HepG2 (cell line): ENCODE data around the gene PXT1. TPM values are rescaled to one million over a fixed set of nuclear protein-coding genes. Genes with fewer than 3 reads are reported as not detected.

ENCODE experiments used
- DRAP1 ChIP-seq: IDR thresholded peaks from 2 replicates; pipeline ENCODE4 v1.6.1; 2016; ENCODE audit warnings: missing genetic modification reagents, missing compliant biosample characterization
- EP300 ChIP-seq, 3 experiments: sonication (generic) in 1 of 3; formaldehyde crosslinking in 1 of 3; IDR thresholded peaks; 2 replicates each; pipeline versions ENCODE4 v1.5.1 to v1.6.1; 2011 to 2020; ENCODE audit warnings: low read depth in 2 of 3, low read length in 2 of 3, borderline replicate concordance in 1 of 3, improper control_type of control experiment in 1 of 3, mild to moderate bottlenecking in 1 of 3, missing genetic modification reagents in 1 of 3, moderate library complexity in 1 of 3
- KLF13 ChIP-seq: sonication (generic); formaldehyde crosslinking; IDR thresholded peaks from 2 replicates; pipeline ENCODE4 v1.4.0; 2020; ENCODE audit warnings: mild to moderate bottlenecking, missing genetic modification reagents
- PCBP1 ChIP-seq: fragments of 200-400 bp; formaldehyde crosslinking; IDR thresholded peaks from 2 replicates; pipeline ENCODE4 v1.6.1; 2017; ENCODE audit warnings: mild to moderate bottlenecking, low read depth, low read length, borderline replicate concordance
- POGK ChIP-seq: sonication (generic); formaldehyde crosslinking; conservative IDR thresholded peaks from 2 replicates; pipeline ENCODE4 v1.8.0; 2022; ENCODE audit warnings: mild to moderate bottlenecking, moderate library complexity, missing genetic modification reagents
- PRPF4 ChIP-seq: fragments of 200-400 bp; formaldehyde crosslinking; IDR thresholded peaks from 2 replicates; pipeline ENCODE4 v1.6.1; 2016; ENCODE audit warnings: low read length, low read depth; ENCODE audit not compliant: poor library complexity, severe bottlenecking
- SAFB2 ChIP-seq: sonication (generic); formaldehyde crosslinking; IDR thresholded peaks from 2 replicates; pipeline ENCODE4 v1.5.1; 2020; ENCODE audit warnings: missing genetic modification reagents, low read depth, mild to moderate bottlenecking, borderline replicate concordance
- SMAD1 ChIP-seq: sonication (generic); formaldehyde crosslinking; IDR thresholded peaks from 2 replicates; pipeline ENCODE4 v1.4.0; 2020; ENCODE audit warnings: missing genetic modification reagents, low read depth, mild to moderate bottlenecking, borderline replicate concordance
- SNAPC5 ChIP-seq: sonication (generic); formaldehyde crosslinking; IDR thresholded peaks from 2 replicates; pipeline ENCODE4 v1.8.1; 2023; ENCODE audit warnings: mild to moderate bottlenecking, missing genetic modification reagents, borderline replicate concordance
- TSC22D2 ChIP-seq: sonication (generic); formaldehyde crosslinking; IDR thresholded peaks from 2 replicates; pipeline ENCODE4 v1.5.1; 2020; ENCODE audit warnings: missing genetic modification reagents, mild to moderate bottlenecking, borderline replicate concordance
- ZNF333 ChIP-seq: sonication (generic); formaldehyde crosslinking; IDR thresholded peaks from 2 replicates; pipeline ENCODE4 v1.4.0; 2020; ENCODE audit warnings: mild to moderate bottlenecking, missing genetic modification reagents, borderline replicate concordance
- ZNF350 ChIP-seq: sonication (generic); formaldehyde crosslinking; IDR thresholded peaks from 2 replicates; pipeline ENCODE4 v1.4.0; 2020; ENCODE audit warnings: mild to moderate bottlenecking, low read depth, missing genetic modification reagents, borderline replicate concordance
- ZNF646 ChIP-seq: sonication (generic); formaldehyde crosslinking; IDR thresholded peaks from 2 replicates; pipeline ENCODE4 v1.9.0; 2021; ENCODE audit warnings: mild to moderate bottlenecking, missing genetic modification reagents
- ZNF777 ChIP-seq: sonication (generic); formaldehyde crosslinking; IDR thresholded peaks from 2 replicates; pipeline ENCODE4 v1.4.0; 2020; ENCODE audit warnings: missing genetic modification reagents
- polyA plus RNA-seq, 8 experiments: library from polyadenylated mRNA; depleted of rRNA in 3 of 8; stranded (reverse) in 7 of 8; unstranded in 1 of 8; fragments of >200 nt; fragmentation: Illumina TruSeq in 4 of 8; extraction: Trizol in 4 of 8; gene quantifications; 2 replicates each; pipeline versions ENCODE4 v1.2.1 to v1.2.3, GENCODE V29; 2011 to 2016; ENCODE audit warnings: low read depth in 4 of 8, missing spikeins in 1 of 8, mixed read lengths in 1 of 8; ENCODE audit not compliant: insufficient read depth in 1 of 8
- total RNA-seq, 5 experiments: library from RNA; depleted of rRNA; stranded (reverse); fragments of >200 nt; fragmentation: Illumina TruSeq; extraction: Trizol; gene quantifications; 2 replicates each; pipeline ENCODE4 v1.2.3, GENCODE V29; 2016; ENCODE audit warnings: low read depth in 1 of 5
- TF ChIP-seq, protein P1 (sequence below): sonication (generic); formaldehyde crosslinking; IDR thresholded peaks from 2 replicates; pipeline ENCODE4; 2020; ENCODE audit warnings: missing genetic modification reagents, mild to moderate bottlenecking, borderline replicate concordance

The PXT1 gene
- total and polyA plus RNA-seq, 2 of the 13 experiments (the other 11 are each of a cell fraction or from before 2014, with no cell fraction given), result 0.04 TPM; not detected in 1

GRCh38 chr6:36423101-36423824, 19.4 kb downstream of the PXT1 start (continued):
- TF ChIP-seq ZNF646 (CRISPR knock-in tag) (no peak), ZNF350 (CRISPR knock-in tag) (peak; percentile 93), ZNF777 (no peak), EP300 (IDR thresholded peaks at IDR 0.05; ENCODE audit: low read depth in 2 of 2, low read length in 2 of 2) (no peak), EP300 (CRISPR knock-in tag; IDR thresholded peaks at IDR 0.05; ENCODE audit: borderline replicate concordance) (no peak), POGK (CRISPR knock-in tag) (0 out of 2 replicates have a peak, but pooled peaks have one; percentile 52), PRPF4 (no peak), PCBP1 (no peak), KLF13 (CRISPR knock-in tag) (no peak), SNAPC5 (CRISPR knock-in tag) (peak; percentile 85), DRAP1 (CRISPR knock-in tag) (peak; percentile 79), ZNF333 (CRISPR knock-in tag) (no peak), TSC22D2 (CRISPR knock-in tag) (0 out of 2 replicates have a peak, but pooled peaks have one; percentile 15), SAFB2 (CRISPR knock-in tag) (peak; percentile 93; the same call in 1 of the 2 replicates), SMAD1 (CRISPR knock-in tag) (peak; percentile 83; the same call in 1 of the 2 replicates)
- TF ChIP-seq, protein P1, sequence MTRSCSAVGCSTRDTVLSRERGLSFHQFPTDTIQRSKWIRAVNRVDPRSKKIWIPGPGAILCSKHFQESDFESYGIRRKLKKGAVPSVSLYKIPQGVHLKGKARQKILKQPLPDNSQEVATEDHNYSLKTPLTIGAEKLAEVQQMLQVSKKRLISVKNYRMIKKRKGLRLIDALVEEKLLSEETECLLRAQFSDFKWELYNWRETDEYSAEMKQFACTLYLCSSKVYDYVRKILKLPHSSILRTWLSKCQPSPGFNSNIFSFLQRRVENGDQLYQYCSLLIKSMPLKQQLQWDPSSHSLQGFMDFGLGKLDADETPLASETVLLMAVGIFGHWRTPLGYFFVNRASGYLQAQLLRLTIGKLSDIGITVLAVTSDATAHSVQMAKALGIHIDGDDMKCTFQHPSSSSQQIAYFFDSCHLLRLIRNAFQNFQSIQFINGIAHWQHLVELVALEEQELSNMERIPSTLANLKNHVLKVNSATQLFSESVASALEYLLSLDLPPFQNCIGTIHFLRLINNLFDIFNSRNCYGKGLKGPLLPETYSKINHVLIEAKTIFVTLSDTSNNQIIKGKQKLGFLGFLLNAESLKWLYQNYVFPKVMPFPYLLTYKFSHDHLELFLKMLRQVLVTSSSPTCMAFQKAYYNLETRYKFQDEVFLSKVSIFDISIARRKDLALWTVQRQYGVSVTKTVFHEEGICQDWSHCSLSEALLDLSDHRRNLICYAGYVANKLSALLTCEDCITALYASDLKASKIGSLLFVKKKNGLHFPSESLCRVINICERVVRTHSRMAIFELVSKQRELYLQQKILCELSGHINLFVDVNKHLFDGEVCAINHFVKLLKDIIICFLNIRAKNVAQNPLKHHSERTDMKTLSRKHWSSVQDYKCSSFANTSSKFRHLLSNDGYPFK (CRISPR knock-in tag), result peak; percentile 86; the same call in 1 of the 2 replicates
